K562 (cell line): ENCODE measurements around the gene ATXN3. TPM values are rescaled to one million over a fixed set of nuclear protein-coding genes. Genes with fewer than 3 reads are reported as not detected.

Experiments
- CTCFL ChIP-seq: IDR thresholded peaks from 2 replicates; pipeline ENCODE4 v1.6.1; 2011; ENCODE audit warnings: borderline replicate concordance, low read depth, mild to moderate bottlenecking, moderate library complexity, low read length; ENCODE audit not compliant: insufficient read depth, poor library complexity, severe bottlenecking
- EP400 ChIP-seq: fragments of 450-650 bp; IDR thresholded peaks from 2 replicates; pipeline ENCODE4 v1.6.1; 2017; ENCODE audit warnings: antibody characterized with exemption, mild to moderate bottlenecking, moderate library complexity
- GATAD2A ChIP-seq: fragments of 450-650 bp; IDR thresholded peaks from 2 replicates; pipeline ENCODE4 v1.6.1; 2017
- MAFF ChIP-seq: IDR thresholded peaks from 2 replicates; pipeline ENCODE4 v1.6.1; 2012; ENCODE audit warnings: low read length, improper control_type of control experiment
- NONO ChIP-seq, 2 experiments: fragments of 200-400 bp in 1 of 2; fragments of 450-650 bp in 1 of 2; formaldehyde crosslinking in 1 of 2; IDR thresholded peaks; 2 replicates each; pipeline ENCODE4 v1.6.1; 2017; ENCODE audit warnings: low read depth in 2 of 2, mild to moderate bottlenecking in 2 of 2, moderate library complexity in 2 of 2, low read length in 1 of 2
- SAP30 ChIP-seq: fragments of 200-600 bp; sonication (generic); IDR thresholded peaks from 2 replicates; pipeline ENCODE4 v1.6.1; 2012; ENCODE audit warnings: borderline replicate concordance, low read depth, mild to moderate bottlenecking, moderate library complexity, low read length, control low read depth, inconsistent platforms; ENCODE audit not compliant: insufficient read depth, poor library complexity, severe bottlenecking
- SIN3B ChIP-seq: fragments of 450-650 bp; IDR thresholded peaks from 2 replicates; pipeline ENCODE4 v1.6.1; 2017; ENCODE audit warnings: low read depth, mild to moderate bottlenecking, moderate library complexity
- SP2 ChIP-seq: IDR thresholded peaks from 2 replicates; pipeline ENCODE4 v1.6.1; 2011; ENCODE audit warnings: mild to moderate bottlenecking, low read depth, low read length, moderate library complexity; ENCODE audit not compliant: poor library complexity, severe bottlenecking; ENCODE audit errors: extremely low read depth
- SRSF1 ChIP-seq: fragments of 200-400 bp; formaldehyde crosslinking; IDR thresholded peaks from 2 replicates; pipeline ENCODE4 v1.6.1; 2017; ENCODE audit warnings: mild to moderate bottlenecking, low read depth, low read length, moderate library complexity
- ZBTB1 ChIP-seq: sonication (generic); formaldehyde crosslinking; IDR thresholded peaks from 2 replicates; pipeline ENCODE4 v1.8.1; 2023; ENCODE audit warnings: missing genetic modification reagents, low read depth, mild to moderate bottlenecking, borderline replicate concordance
- ZNF184 ChIP-seq: sonication (generic); formaldehyde crosslinking; IDR thresholded peaks from 2 replicates; pipeline ENCODE4 v1.5.0; 2020; ENCODE audit warnings: missing genetic modification reagents
- polyA plus RNA-seq, 8 experiments: library from polyadenylated mRNA; depleted of rRNA in 4 of 8; stranded (reverse) in 5 of 8; unstranded in 3 of 8; fragments of >200 nt; fragmentation: Nextera tagmentation in 2 of 8; fragmentation: Illumina TruSeq in 1 of 8; extraction: Ambion mirVana in 2 of 8; extraction: Trizol in 1 of 8; gene quantifications; 2 replicates each; pipeline versions ENCODE4 v1.2.1 to v1.2.3, GENCODE V29; 2011 to 2014; ENCODE audit warnings: inconsistent platforms in 1 of 8, missing spikeins in 1 of 8
- total RNA-seq, 7 experiments: library from RNA; depleted of rRNA in 6 of 7; stranded (reverse); fragments of >200 nt in 6 of 7; fragmentation: Illumina TruSeq in 2 of 7; extraction: Trizol in 2 of 7; gene quantifications; 2 replicates each; pipeline versions ENCODE4 v1.2.1 to v1.2.3, GENCODE V29; 2011 to 2021; ENCODE audit warnings: low replicate concordance in 1 of 7
- TF ChIP-seq, protein P1 (sequence below), 2 experiments: IDR thresholded peaks; 2 replicates each; pipeline ENCODE4 v1.6.1; 2011; ENCODE audit warnings: borderline replicate concordance in 1 of 2, control low read depth in 1 of 2, low read depth in 1 of 2, low read length in 1 of 2, mild to moderate bottlenecking in 1 of 2, mixed read lengths in 1 of 2, moderate library complexity in 1 of 2; ENCODE audit not compliant: insufficient read depth in 1 of 2, insufficient read length in 1 of 2, poor library complexity in 1 of 2, severe bottlenecking in 1 of 2; ENCODE audit errors: extremely low read depth in 1 of 2
- TF ChIP-seq, protein P2 (sequence below): fragments of 450-650 bp; IDR thresholded peaks from 2 replicates; pipeline ENCODE4 v1.6.1; 2016; ENCODE audit warnings: missing biosample characterization, missing genetic modification characterization
- TF ChIP-seq, protein P3 (sequence below): fragments of 250-450 bp; sonication (Bioruptor Pico); IDR thresholded peaks from 2 replicates; pipeline ENCODE4 v1.8.0; 2022; ENCODE audit warnings: moderate library complexity, mild to moderate bottlenecking, inconsistent platforms
- TF ChIP-seq, protein P4 (sequence below): fragments of 450-650 bp; formaldehyde crosslinking; IDR thresholded peaks from 2 replicates; pipeline ENCODE4 v1.4.0; 2020; ENCODE audit warnings: mild to moderate bottlenecking, moderate library complexity

ATXN3 gene
- total and polyA plus RNA-seq, 9 of the 15 experiments (the other 6 are each of a cell fraction or from before 2014, with no cell fraction given), result 11.3 to 25.0 (median 14.6) TPM

GRCh38 chr14:92106143-92106926 is at the start of gene ATXN3 (continued):
- peak; percentile 36 for TF ChIP-seq SAP30
- peak; percentile 35 for TF ChIP-seq EP400
- TF ChIP-seq, protein P1, sequence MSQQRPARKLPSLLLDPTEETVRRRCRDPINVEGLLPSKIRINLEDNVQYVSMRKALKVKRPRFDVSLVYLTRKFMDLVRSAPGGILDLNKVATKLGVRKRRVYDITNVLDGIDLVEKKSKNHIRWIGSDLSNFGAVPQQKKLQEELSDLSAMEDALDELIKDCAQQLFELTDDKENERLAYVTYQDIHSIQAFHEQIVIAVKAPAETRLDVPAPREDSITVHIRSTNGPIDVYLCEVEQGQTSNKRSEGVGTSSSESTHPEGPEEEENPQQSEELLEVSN (IDR thresholded peaks at IDR 0.05; ENCODE audit: borderline replicate concordance in 1 of 2, extremely low read depth in 1 of 2, insufficient read depth in 1 of 2, insufficient read length in 1 of 2, low read depth in 1 of 2, low read length in 1 of 2, poor library complexity in 1 of 2, severe bottlenecking in 1 of 2), result peak; percentile 25 to 64
- peak; percentile 56 for TF ChIP-seq SP2
- TF ChIP-seq, protein P2, sequence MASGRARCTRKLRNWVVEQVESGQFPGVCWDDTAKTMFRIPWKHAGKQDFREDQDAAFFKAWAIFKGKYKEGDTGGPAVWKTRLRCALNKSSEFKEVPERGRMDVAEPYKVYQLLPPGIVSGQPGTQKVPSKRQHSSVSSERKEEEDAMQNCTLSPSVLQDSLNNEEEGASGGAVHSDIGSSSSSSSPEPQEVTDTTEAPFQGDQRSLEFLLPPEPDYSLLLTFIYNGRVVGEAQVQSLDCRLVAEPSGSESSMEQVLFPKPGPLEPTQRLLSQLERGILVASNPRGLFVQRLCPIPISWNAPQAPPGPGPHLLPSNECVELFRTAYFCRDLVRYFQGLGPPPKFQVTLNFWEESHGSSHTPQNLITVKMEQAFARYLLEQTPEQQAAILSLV (tag), result no peak
- TF ChIP-seq, protein P3, sequence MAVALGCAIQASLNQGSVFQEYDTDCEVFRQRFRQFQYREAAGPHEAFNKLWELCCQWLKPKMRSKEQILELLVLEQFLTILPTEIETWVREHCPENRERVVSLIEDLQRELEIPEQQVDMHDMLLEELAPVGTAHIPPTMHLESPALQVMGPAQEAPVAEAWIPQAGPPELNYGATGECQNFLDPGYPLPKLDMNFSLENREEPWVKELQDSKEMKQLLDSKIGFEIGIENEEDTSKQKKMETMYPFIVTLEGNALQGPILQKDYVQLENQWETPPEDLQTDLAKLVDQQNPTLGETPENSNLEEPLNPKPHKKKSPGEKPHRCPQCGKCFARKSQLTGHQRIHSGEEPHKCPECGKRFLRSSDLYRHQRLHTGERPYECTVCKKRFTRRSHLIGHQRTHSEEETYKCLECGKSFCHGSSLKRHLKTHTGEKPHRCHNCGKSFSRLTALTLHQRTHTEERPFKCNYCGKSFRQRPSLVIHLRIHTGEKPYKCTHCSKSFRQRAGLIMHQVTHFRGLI, result no peak
- no peak for TF ChIP-seq SRSF1
- no peak for TF ChIP-seq ZBTB1 (CRISPR knock-in tag)
- peak in 1 of 2 experiments; percentile 29; a peak in 1 of 4 replicates for TF ChIP-seq NONO (IDR thresholded peaks at IDR 0.05; ENCODE audit: low read depth in 2 of 2, low read length in 1 of 2)
- no peak for TF ChIP-seq ZNF184 (CRISPR knock-in tag)
- TF ChIP-seq SIN3B, result 0 out of 2 replicates have a peak, but pooled peaks have one; percentile 41
- peak; percentile 29 for TF ChIP-seq CTCFL
- no peak for TF ChIP-seq GATAD2A
- no peak for TF ChIP-seq MAFF
- TF ChIP-seq, protein P4, sequence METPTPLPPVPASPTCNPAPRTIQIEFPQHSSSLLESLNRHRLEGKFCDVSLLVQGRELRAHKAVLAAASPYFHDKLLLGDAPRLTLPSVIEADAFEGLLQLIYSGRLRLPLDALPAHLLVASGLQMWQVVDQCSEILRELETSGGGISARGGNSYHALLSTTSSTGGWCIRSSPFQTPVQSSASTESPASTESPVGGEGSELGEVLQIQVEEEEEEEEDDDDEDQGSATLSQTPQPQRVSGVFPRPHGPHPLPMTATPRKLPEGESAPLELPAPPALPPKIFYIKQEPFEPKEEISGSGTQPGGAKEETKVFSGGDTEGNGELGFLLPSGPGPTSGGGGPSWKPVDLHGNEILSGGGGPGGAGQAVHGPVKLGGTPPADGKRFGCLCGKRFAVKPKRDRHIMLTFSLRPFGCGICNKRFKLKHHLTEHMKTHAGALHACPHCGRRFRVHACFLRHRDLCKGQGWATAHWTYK (CRISPR knock-in tag), result no peak
